A549 (cell line): ENCODE results near the gene PNPLA1.

Source experiments
- CBX8 ChIP-seq: fragments of 200-600 bp; sonication (generic); IDR thresholded peaks from 2 replicates; pipeline ENCODE4 v1.6.1; 2016
- CEBPB ChIP-seq, 2 experiments: fragments of >200 bp in 1 of 2; sonication (Bioruptor Twin) in 1 of 2; formaldehyde crosslinking in 1 of 2; IDR thresholded peaks; 2 replicates each; pipeline ENCODE4 v1.6.1; 2012 to 2016
- CTCF ChIP-seq: fragments of >200 bp; sonication (Bioruptor Twin); formaldehyde crosslinking; IDR thresholded peaks from 3 replicates; pipeline ENCODE4 v1.5.1; 2016
- RAD21 ChIP-seq, 2 experiments: fragments of >200 bp in 1 of 2; sonication (Bioruptor Twin) in 1 of 2; formaldehyde crosslinking in 1 of 2; IDR thresholded peaks in 1 of 2; conservative IDR thresholded peaks in 1 of 2; 2 replicates in 1 of 2; 3 replicates in 1 of 2; pipeline ENCODE4 v1.6.1; 2012 to 2018; ENCODE audit warnings: inconsistent platforms in 1 of 2
- RFX5 ChIP-seq: fragments of 450-650 bp; IDR thresholded peaks from 2 replicates; pipeline ENCODE4 v1.7.1; 2014; ENCODE audit warnings: antibody characterized with exemption, mild to moderate bottlenecking, moderate library complexity
- ZFP36 ChIP-seq: fragments of 450-650 bp; IDR thresholded peaks from 2 replicates; pipeline ENCODE4 v1.6.1; 2014; ENCODE audit warnings: borderline replicate concordance; ENCODE audit not compliant: partially characterized antibody
- TF ChIP-seq, protein P1 (sequence below): fragments of 250-450 bp; sonication (Bioruptor Pico); IDR thresholded peaks from 2 replicates; pipeline ENCODE4 v1.5.0; 2020; ENCODE audit warnings: low read depth, mild to moderate bottlenecking, moderate library complexity

DNA sequence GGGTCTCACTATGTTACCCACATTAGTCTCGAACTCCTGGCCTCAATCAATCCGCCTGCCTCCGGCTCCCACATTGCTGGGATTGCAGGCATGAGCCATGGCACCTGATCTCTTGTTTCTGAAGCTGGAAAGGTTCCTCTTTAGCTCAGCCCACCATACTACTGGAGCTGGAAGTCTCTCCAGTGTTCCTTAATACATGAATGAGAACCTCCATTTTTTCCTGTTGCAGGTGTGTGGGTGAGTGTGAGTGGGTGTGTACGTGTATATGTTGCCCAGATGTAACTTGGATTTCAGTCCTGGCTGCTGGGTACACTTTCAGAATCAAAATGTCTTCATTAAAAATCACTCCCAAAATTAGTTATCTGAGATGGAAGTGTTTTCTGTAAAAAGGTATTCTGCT, 11.1 kb downstream of the PNPLA1 start:
- TF ChIP-seq CTCF, result no peak
- no peak for TF ChIP-seq CBX8
- TF ChIP-seq CEBPB (IDR thresholded peaks at IDR 0.05), result no peak
- no peak for TF ChIP-seq ZFP36
- TF ChIP-seq RFX5, result no peak
- TF ChIP-seq RAD21 (conservative IDR thresholded peaks at IDR 0.05 in 1 of 2, IDR thresholded peaks at IDR 0.05 in 1 of 2), result no peak
- TF ChIP-seq, protein P1, sequence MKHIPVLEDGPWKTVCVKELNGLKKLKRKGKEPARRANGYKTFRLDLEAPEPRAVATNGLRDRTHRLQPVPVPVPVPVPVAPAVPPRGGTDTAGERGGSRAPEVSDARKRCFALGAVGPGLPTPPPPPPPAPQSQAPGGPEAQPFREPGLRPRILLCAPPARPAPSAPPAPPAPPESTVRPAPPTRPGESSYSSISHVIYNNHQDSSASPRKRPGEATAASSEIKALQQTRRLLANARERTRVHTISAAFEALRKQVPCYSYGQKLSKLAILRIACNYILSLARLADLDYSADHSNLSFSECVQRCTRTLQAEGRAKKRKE (CRISPR knock-in tag), result no peak
